K562 (cell line): Measurements from ENCODE around the gene PICK1. TPM values are rescaled to one million over a fixed set of nuclear protein-coding genes. Genes with fewer than 3 reads are reported as not detected.

Experiments
- AFF1 ChIP-seq, 2 experiments: fragments of 450-650 bp; IDR thresholded peaks; 2 replicates each; pipeline ENCODE4 v1.6.1; 2018; ENCODE audit warnings: mild to moderate bottlenecking in 2 of 2, low read depth in 1 of 2; ENCODE audit not compliant: partially characterized antibody in 2 of 2
- ZBTB33 ChIP-seq: sonication (generic); formaldehyde crosslinking; IDR thresholded peaks from 2 replicates; pipeline ENCODE4 v1.8.1; 2023; ENCODE audit warnings: mild to moderate bottlenecking, missing genetic modification reagents
- polyA plus RNA-seq, 8 experiments: library from polyadenylated mRNA; depleted of rRNA in 4 of 8; stranded (reverse) in 5 of 8; unstranded in 3 of 8; fragments of >200 nt; fragmentation: Nextera tagmentation in 2 of 8; fragmentation: Illumina TruSeq in 1 of 8; extraction: Ambion mirVana in 2 of 8; extraction: Trizol in 1 of 8; gene quantifications; 2 replicates each; pipeline versions ENCODE4 v1.2.1 to v1.2.3, GENCODE V29; 2011 to 2014; ENCODE audit warnings: inconsistent platforms in 1 of 8, missing spikeins in 1 of 8
- total RNA-seq, 7 experiments: library from RNA; depleted of rRNA in 6 of 7; stranded (reverse); fragments of >200 nt in 6 of 7; fragmentation: Illumina TruSeq in 2 of 7; extraction: Trizol in 2 of 7; gene quantifications; 2 replicates each; pipeline versions ENCODE4 v1.2.1 to v1.2.3, GENCODE V29; 2011 to 2021; ENCODE audit warnings: low replicate concordance in 1 of 7

PICK1 gene
- total and polyA plus RNA-seq, 9 of the 15 experiments (the other 6 are each of a cell fraction or from before 2014, with no cell fraction given) = 0.06 to 11.0 (median 7.9) TPM; not detected in 1

- TF ChIP-seq ZBTB33 (CRISPR knock-in tag) = no peak
- no peak for TF ChIP-seq AFF1 (IDR thresholded peaks at IDR 0.05; ENCODE audit: low read depth in 1 of 2, partially characterized antibody in 2 of 2)
- TF ChIP-seq, all 486 proteins: peak for 0
These were observed 28.3 kb downstream of the PICK1 start (continued) for GRCh38 chr22:38085501-38085900.
